KMS-11 (cell line): ENCODE measurements around the gene ROR1.

Experiments used
- H2AFZ ChIP-seq: fragments of 200-600 bp; sonication (generic); 2 replicates; pipeline ENCODE4 v1.6.1; 2016; ENCODE audit warnings: antibody characterized with exemption, mixed run types, low read depth
- H3K27ac ChIP-seq: fragments of 200-600 bp; sonication (generic); 2 replicates; pipeline ENCODE4 v1.6.1; 2016; ENCODE audit warnings: mild to moderate bottlenecking, mixed run types
- H3K27me3 ChIP-seq: fragments of 200-600 bp; sonication (generic); 2 replicates; pipeline ENCODE4 v1.6.1; 2017; ENCODE audit warnings: mild to moderate bottlenecking, low read depth, mixed run types, moderate library complexity; ENCODE audit not compliant: insufficient read depth
- H3K36me3 ChIP-seq: fragments of 200-600 bp; sonication (generic); 2 replicates; pipeline ENCODE4 v1.6.1; 2017; ENCODE audit warnings: mild to moderate bottlenecking, mixed run types; ENCODE audit not compliant: insufficient read depth
- H3K4me1 ChIP-seq: fragments of 200-600 bp; sonication (generic); 2 replicates; pipeline ENCODE4 v1.6.1; 2016; ENCODE audit warnings: mild to moderate bottlenecking, low read depth, mixed run types; ENCODE audit not compliant: poor library complexity, severe bottlenecking
- H3K4me2 ChIP-seq: fragments of 200-600 bp; sonication (generic); 2 replicates; pipeline ENCODE4 v1.7.0; 2016; ENCODE audit warnings: mild to moderate bottlenecking, mixed run types
- H3K4me3 ChIP-seq: fragments of 200-600 bp; sonication (generic); IDR thresholded peaks from 2 replicates; pipeline ENCODE4 v1.6.1; 2017; ENCODE audit warnings: low read depth, low read length, mixed read lengths; ENCODE audit not compliant: insufficient read depth
- H3K79me2 ChIP-seq: fragments of 200-600 bp; sonication (generic); 2 replicates; pipeline ENCODE4 v1.6.1; 2016; ENCODE audit warnings: low read depth, mixed run types; ENCODE audit not compliant: insufficient read depth
- H3K9ac ChIP-seq: fragments of 200-600 bp; sonication (generic); 2 replicates; pipeline ENCODE4 v1.6.1; 2016; ENCODE audit warnings: mild to moderate bottlenecking, mixed run types
- H4K20me1 ChIP-seq: fragments of 200-600 bp; sonication (generic); 2 replicates; pipeline ENCODE4 v1.6.1; 2016; ENCODE audit warnings: mild to moderate bottlenecking, mixed run types; ENCODE audit not compliant: insufficient read depth
- TF ChIP-seq, protein P1 (sequence below): fragments of 200-600 bp; sonication (generic); conservative IDR thresholded peaks from 2 replicates; pipeline ENCODE4 v1.6.1; 2017; ENCODE audit warnings: low read depth, mild to moderate bottlenecking, antibody characterized with exemption, low read length, moderate library complexity, mixed read lengths

ROR1 gene

DNA sequence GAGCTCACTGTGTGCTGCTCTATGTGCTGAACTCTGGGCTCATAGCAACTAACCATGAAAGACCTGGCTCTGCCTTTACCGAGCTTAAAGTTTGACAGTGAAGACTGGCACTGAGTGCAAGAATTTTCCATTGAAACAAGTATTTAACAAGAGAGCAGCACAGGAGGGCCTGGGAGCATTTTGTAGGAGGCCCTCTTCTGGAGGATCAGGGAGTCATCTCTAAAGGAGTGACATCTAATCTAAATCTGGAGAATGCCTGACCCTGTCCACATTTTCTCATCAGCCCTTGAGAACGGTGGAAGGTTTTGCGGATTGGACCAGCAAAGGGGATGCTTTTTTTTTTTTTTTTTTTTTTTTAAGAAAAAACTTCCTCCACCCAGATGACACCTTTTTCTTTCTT lies 150.8 kb downstream of the ROR1 start:
- no peaks in the 10 kb centered on the region for H3K4me1 ChIP-seq
- H3K36me3 ChIP-seq = no peaks in the 10 kb centered on the region
- H2AFZ ChIP-seq = no peak overlapping the region
- H4K20me1 ChIP-seq = no peaks in the 10 kb centered on the region
- no peak overlapping the region for H3K4me2 ChIP-seq
- no peaks in the 10 kb centered on the region for H3K79me2 ChIP-seq
- no peak overlapping the region for H3K9ac ChIP-seq
- TF ChIP-seq, protein P1, sequence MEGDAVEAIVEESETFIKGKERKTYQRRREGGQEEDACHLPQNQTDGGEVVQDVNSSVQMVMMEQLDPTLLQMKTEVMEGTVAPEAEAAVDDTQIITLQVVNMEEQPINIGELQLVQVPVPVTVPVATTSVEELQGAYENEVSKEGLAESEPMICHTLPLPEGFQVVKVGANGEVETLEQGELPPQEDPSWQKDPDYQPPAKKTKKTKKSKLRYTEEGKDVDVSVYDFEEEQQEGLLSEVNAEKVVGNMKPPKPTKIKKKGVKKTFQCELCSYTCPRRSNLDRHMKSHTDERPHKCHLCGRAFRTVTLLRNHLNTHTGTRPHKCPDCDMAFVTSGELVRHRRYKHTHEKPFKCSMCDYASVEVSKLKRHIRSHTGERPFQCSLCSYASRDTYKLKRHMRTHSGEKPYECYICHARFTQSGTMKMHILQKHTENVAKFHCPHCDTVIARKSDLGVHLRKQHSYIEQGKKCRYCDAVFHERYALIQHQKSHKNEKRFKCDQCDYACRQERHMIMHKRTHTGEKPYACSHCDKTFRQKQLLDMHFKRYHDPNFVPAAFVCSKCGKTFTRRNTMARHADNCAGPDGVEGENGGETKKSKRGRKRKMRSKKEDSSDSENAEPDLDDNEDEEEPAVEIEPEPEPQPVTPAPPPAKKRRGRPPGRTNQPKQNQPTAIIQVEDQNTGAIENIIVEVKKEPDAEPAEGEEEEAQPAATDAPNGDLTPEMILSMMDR = no peak
- H3K27me3 ChIP-seq = no peaks in the 10 kb centered on the region
- H3K4me3 ChIP-seq = no peak overlapping the region
- H3K27ac ChIP-seq = no peak overlapping the region

DNA sequence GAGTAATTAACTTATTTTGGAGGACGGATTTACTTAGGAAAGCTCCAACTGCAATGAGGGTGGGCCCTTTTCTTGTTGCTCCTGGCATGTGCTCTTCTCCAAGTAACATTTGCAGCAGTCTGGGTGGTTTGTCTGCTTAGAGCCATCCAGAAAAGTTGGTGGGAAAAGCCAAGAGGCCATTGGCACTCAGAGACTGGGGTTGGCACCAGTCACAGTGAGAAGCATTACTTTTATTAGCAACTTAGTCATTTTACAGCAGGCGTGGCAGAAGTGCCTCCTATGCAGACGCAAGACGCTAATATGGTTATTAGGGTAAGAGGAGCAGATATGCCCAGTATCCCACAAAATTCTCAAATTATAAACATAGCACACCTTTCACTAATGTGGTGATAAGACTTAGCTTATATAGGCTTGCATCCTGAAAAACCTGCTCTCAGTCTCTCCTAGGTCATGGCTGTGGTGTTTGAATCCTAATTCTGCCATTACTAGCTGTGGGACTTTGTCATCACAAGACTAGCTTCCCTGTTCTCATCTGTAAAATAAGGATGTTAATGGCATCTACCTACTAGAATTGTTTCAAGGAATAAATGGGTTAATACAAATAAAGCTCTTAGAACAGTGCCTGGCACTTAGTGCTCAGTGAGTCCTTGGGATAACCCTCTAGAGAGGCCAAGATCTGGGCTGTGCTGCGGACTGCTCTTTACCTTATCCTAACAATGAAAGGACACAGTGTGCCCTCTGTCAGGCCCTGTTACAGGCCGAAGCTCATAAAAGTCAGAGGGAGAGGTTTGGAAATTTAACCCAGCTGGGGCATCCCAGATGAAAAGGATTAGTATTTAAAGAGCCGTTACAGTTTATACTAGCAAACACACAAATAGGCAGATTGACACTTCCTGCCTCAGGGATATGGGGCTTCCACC lies 154.6 kb downstream of the ROR1 start:
- no peaks in the 10 kb centered on the region for H3K27me3 ChIP-seq
- H3K4me1 ChIP-seq = no peaks in the 10 kb centered on the region
- TF ChIP-seq, protein P1 = no peak
- H3K4me2 ChIP-seq = no peak overlapping the region
- no peak overlapping the region for H3K4me3 ChIP-seq
- H3K27ac ChIP-seq = no peak overlapping the region
- no peaks in the 10 kb centered on the region for H3K79me2 ChIP-seq
- no peaks in the 10 kb centered on the region for H4K20me1 ChIP-seq
- H3K9ac ChIP-seq = no peak overlapping the region
- H3K36me3 ChIP-seq = no peaks in the 10 kb centered on the region
- H2AFZ ChIP-seq = no peak overlapping the region

DNA sequence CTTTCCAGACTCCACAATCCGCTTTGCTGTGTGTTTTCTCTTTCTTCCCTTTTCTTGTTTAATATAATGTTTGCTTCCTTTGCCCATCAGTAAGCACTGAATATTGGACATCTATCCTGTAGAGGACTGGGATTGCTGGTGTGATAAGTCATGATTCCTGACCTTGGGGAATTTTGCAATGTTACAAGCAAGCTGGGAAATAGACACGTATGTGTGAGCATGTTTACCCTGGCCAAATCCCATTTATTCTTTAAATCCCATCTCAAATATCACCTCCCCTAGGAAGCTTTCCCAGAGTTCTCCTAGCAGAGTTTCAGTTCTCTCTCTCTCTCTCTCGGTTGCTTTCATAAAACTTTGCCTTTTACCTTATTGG lies 155.3 kb downstream of the ROR1 start:
- no peak overlapping the region for H2AFZ ChIP-seq
- no peak overlapping the region for H3K4me2 ChIP-seq
- H3K27ac ChIP-seq = no peak overlapping the region
- peaks cover 6% of the 10 kb centered on the region for H3K4me1 ChIP-seq
- H3K9ac ChIP-seq = no peak overlapping the region
- TF ChIP-seq, protein P1 = no peak
- H3K27me3 ChIP-seq = no peaks in the 10 kb centered on the region
- no peaks in the 10 kb centered on the region for H3K36me3 ChIP-seq
- H3K79me2 ChIP-seq = no peaks in the 10 kb centered on the region
- no peaks in the 10 kb centered on the region for H4K20me1 ChIP-seq
- no peak overlapping the region for H3K4me3 ChIP-seq

DNA sequence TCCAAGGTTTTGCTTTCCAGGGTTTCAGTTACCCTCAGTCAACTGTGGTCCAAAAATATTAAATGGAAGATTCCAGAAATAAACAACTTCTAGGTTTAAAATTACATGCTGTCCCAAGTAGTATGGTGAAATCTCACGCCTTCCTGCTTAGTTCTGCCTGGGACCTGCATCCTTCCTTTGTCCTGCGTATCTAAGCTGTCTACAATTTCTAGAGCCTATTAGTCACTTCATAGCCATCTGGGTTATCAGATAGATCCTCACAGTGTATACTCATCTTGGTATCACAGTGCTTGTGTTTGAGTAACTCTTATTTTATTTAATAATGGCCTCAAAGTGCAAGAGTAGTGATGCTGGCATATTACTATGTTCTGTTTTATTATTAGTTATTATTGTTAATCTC lies 157.7 kb downstream of the ROR1 start:
- Histone ChIP-seq H3K4me3 (no peak overlapping the region), H3K4me2 (no peak overlapping the region), H2AFZ (no peak overlapping the region), H3K36me3 (no peaks in the 10 kb centered on the region), H3K27ac (no peak overlapping the region), H3K9ac (no peak overlapping the region), H3K79me2 (no peaks in the 10 kb centered on the region), H3K4me1 (peaks cover 29% of the 10 kb centered on the region), H3K27me3 (no peaks in the 10 kb centered on the region), H4K20me1 (no peaks in the 10 kb centered on the region)
- TF ChIP-seq, protein P1 = no peak
